CD8-positive, alpha-beta memory T cell (primary cell): ENCODE measurements around the gene PAPSS1. TPM values are rescaled to one million over a fixed set of nuclear protein-coding genes. Genes with fewer than 3 reads are reported as not detected.

Experiments
- CTCF ChIA-PET: fragments of 350-600 bp; sonication (Branson Sonifier 250); formaldehyde crosslinking; loops from one replicate; lab custom pipeline; 2021; ENCODE audit warnings: antibody characterized with exemption; lab: Charles Lee
- POLR2A ChIA-PET: fragments of 350-600 bp; sonication (Branson Sonifier 250); formaldehyde crosslinking; loops from one replicate; lab custom pipeline; 2021; ENCODE audit warnings: antibody characterized with exemption; lab: Charles Lee
- DNase-seq, 5 donors: peaks; one replicate each; pipeline versions ENCODE4 v3.0.0 to v3.0.0-alpha.2; 2020 to 2022; ENCODE audit warnings: mixed read lengths in 1 of 5
- H3K27ac ChIP-seq: one replicate; pipeline ENCODE4 v1.7.0; 2013; ENCODE audit warnings: low read depth, mild to moderate bottlenecking, low read length, moderate library complexity
- H3K27me3 ChIP-seq: 2 replicates; pipeline ENCODE4 v1.7.0; 2013; ENCODE audit warnings: low read length, mild to moderate bottlenecking; ENCODE audit not compliant: insufficient read depth, poor library complexity, severe bottlenecking
- H3K36me3 ChIP-seq: 2 replicates; pipeline ENCODE4 v1.7.0; 2013; ENCODE audit warnings: mild to moderate bottlenecking, low read length, moderate library complexity; ENCODE audit not compliant: insufficient read depth
- H3K4me1 ChIP-seq: 2 replicates; pipeline ENCODE4 v1.7.0; 2013; ENCODE audit warnings: mild to moderate bottlenecking, low read length, moderate library complexity; ENCODE audit not compliant: insufficient read depth
- H3K4me3 ChIP-seq: 2 replicates; pipeline ENCODE4 v1.7.0; 2013; ENCODE audit warnings: mild to moderate bottlenecking, low read length
- H3K9me3 ChIP-seq: 2 replicates; pipeline ENCODE4 v1.7.0; 2013; ENCODE audit warnings: mild to moderate bottlenecking, low read length
- H3K27ac Mint-ChIP-seq, 8 donors: one replicate each; pipeline ENCODE4 v1.8.0; 2020 to 2021; ENCODE audit warnings: mixed read lengths in 8 of 8, mild to moderate bottlenecking in 6 of 8, inconsistent platforms in 3 of 8, moderate library complexity in 3 of 8
- H3K27me3 Mint-ChIP-seq, 2 donors: one replicate each; pipeline ENCODE4 v1.8.0; 2020 to 2021; ENCODE audit warnings: mixed read lengths in 2 of 2, mild to moderate bottlenecking in 1 of 2, moderate library complexity in 1 of 2
- H3K36me3 Mint-ChIP-seq, 3 donors: one replicate each; pipeline ENCODE4 v1.8.0; 2020 to 2021; ENCODE audit warnings: mixed read lengths in 3 of 3, inconsistent platforms in 1 of 3, mild to moderate bottlenecking in 1 of 3
- H3K4me1 Mint-ChIP-seq, 3 donors: one replicate each; pipeline ENCODE4 v1.8.0; 2020 to 2021; ENCODE audit warnings: mixed read lengths in 3 of 3, inconsistent platforms in 1 of 3, mild to moderate bottlenecking in 1 of 3
- H3K4me3 Mint-ChIP-seq, 7 donors: one replicate each; pipeline ENCODE4 v1.8.0; 2020 to 2021; ENCODE audit warnings: mixed read lengths in 7 of 7, mild to moderate bottlenecking in 6 of 7, moderate library complexity in 4 of 7, inconsistent platforms in 2 of 7
- H3K9me3 Mint-ChIP-seq, 5 donors: one replicate each; pipeline ENCODE4 v1.8.0; 2020 to 2022; ENCODE audit warnings: mixed read lengths in 5 of 5, mild to moderate bottlenecking in 3 of 5, moderate library complexity in 2 of 5, inconsistent platforms in 1 of 5
- polyA plus RNA-seq: library from polyadenylated mRNA; unstranded; fragments of 300-500 nt; fragmentation: Illumina TruSeq; gene quantifications from one replicate; pipeline ENCODE4 v1.2.3, GENCODE V29; 2021
- total RNA-seq, 2 experiments: library from RNA; stranded (reverse); gene quantifications; one replicate each; pipeline ENCODE4 v1.2.3, GENCODE V29; 2021

PAPSS1 gene
- total and polyA plus RNA-seq, 3 experiments from 2014 or later, result 26.6 to 30.9 (median 27.9) TPM

GRCh38 chr4:107721436-107722100 lies 1.5 kb upstream of the PAPSS1 start:
- DNase-seq, result peak; percentile 25 to 71 (median 37)
- H3K4me3 Mint-ChIP-seq, result peak overlapping the region; percentile 96 to 99 (median 97)
- peak overlapping the region; percentile 94 to 97 (median 96) for H3K27ac Mint-ChIP-seq
- H3K4me1 Mint-ChIP-seq, result peaks cover 33 to 35% (median 33%) of the 10 kb centered on the region in 3 donors
- Histone ChIP-seq H3K9me3 (no peaks in the 10 kb centered on the region), H3K27ac (no peak overlapping the region), H3K27me3 (no peaks in the 10 kb centered on the region), H3K4me1 (peaks cover 20% of the 10 kb centered on the region), H3K4me3 (peak overlapping the region; percentile 96), H3K36me3 (no peaks in the 10 kb centered on the region)
- no peaks in the 10 kb centered on the region for H3K9me3 Mint-ChIP-seq
- no peaks in the 10 kb centered on the region for H3K27me3 Mint-ChIP-seq
- peaks cover 0 to 11% (median 0%) of the 10 kb centered on the region in 3 donors for H3K36me3 Mint-ChIP-seq
- ChIA-PET POLR2A (interaction anchor here (1.5 kb wide), 1 partner anchor 210 kb away, joined by 5 read pairs; the partner anchor contains the start of gene CYP2U1), CTCF (interaction anchor here (0.8 to 3.6 kb wide), 4 partner anchors 13 to 37 kb away, joined by 3 to 17 read pairs (median 10); no protein-coding TSS in a partner anchor)

GRCh38 chr4:107719207-107719921 lies 670 bp downstream of the PAPSS1 start:
- DNase-seq, result no peak
- Histone ChIP-seq H3K4me3 (peak overlapping the region; percentile 73), H3K9me3 (no peaks in the 10 kb centered on the region), H3K36me3 (no peaks in the 10 kb centered on the region), H3K27me3 (no peaks in the 10 kb centered on the region), H3K4me1 (peaks cover 20% of the 10 kb centered on the region), H3K27ac (peak overlapping the region; percentile 51)
- ChIA-PET POLR2A (no interaction called here), CTCF (interaction anchor here (1.3 to 3.6 kb wide), 4 partner anchors 11 to 39 kb away, joined by 3 to 17 read pairs (median 10); no protein-coding TSS in a partner anchor)
- Mint-ChIP-seq H3K4me3 (peak overlapping the region; percentile 96 to 99 (median 97)), H3K27ac (peak overlapping the region; percentile 7 to 97 (median 86)), H3K9me3 (no peaks in the 10 kb centered on the region), H3K36me3 (peaks cover 0 to 11% (median 2%) of the 10 kb centered on the region in 3 donors), H3K27me3 (no peaks in the 10 kb centered on the region), H3K4me1 (peaks cover 33 to 39% (median 33%) of the 10 kb centered on the region in 3 donors)

DNA sequence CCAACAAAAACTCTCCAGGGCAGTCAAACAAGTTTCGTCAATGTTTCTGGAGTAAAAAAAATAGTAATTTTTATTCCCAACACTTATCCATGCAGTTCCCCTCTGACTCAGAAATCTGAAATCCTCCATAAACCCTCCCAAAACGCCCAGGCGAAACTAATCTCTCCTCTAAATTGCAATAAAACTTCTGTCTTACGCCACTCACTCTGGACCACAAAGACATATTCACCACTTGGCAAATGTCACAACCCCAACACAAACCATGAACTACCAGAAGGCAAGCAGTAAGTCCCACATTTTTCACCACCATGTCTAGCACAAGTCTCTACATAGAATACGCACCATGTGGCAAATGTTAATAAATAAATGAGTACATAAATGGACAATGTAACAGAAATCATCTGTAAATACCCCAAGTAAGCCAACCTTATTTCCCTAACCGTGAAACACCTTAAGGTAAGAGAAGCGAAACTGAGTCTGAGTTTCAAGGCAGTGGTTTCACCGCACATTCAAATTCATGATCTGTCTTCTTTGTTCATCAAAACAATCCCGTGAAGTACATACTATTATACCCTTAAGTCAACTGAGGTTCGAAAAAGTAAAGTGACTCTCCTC lies 1.6 kb downstream of the PAPSS1 start:
- DNase-seq, result no peak
- Histone ChIP-seq H3K27me3 (no peaks in the 10 kb centered on the region), H3K4me1 (peaks cover 20% of the 10 kb centered on the region), H3K27ac (no peak overlapping the region), H3K4me3 (no peak overlapping the region), H3K9me3 (no peaks in the 10 kb centered on the region), H3K36me3 (no peaks in the 10 kb centered on the region)
- Mint-ChIP-seq H3K4me3 (peak overlapping the region; percentile 96 to 99 (median 97)), H3K4me1 (peaks cover 33 to 39% (median 33%) of the 10 kb centered on the region in 3 donors), H3K9me3 (no peaks in the 10 kb centered on the region), H3K27ac (peak overlapping the region in 2 of 8 donors; percentile 14 to 51), H3K27me3 (no peaks in the 10 kb centered on the region), H3K36me3 (peaks cover 0 to 12% (median 3%) of the 10 kb centered on the region in 3 donors)
- ChIA-PET CTCF (no interaction called here), POLR2A (no interaction called here)

GRCh38 chr4:107714256-107714655 lies 5.8 kb downstream of the PAPSS1 start:
- Mint-ChIP-seq H3K4me3 (no peak overlapping the region), H3K4me1 (peaks cover 19 to 29% (median 25%) of the 10 kb centered on the region in 3 donors), H3K36me3 (peaks cover 0 to 8% (median 7%) of the 10 kb centered on the region in 3 donors), H3K9me3 (peaks cover 0 to 7% (median 0%) of the 10 kb centered on the region in 5 donors), H3K27me3 (no peaks in the 10 kb centered on the region), H3K27ac (no peak overlapping the region)
- Histone ChIP-seq H3K4me3 (no peak overlapping the region), H3K27ac (no peak overlapping the region), H3K27me3 (no peaks in the 10 kb centered on the region), H3K36me3 (no peaks in the 10 kb centered on the region), H3K4me1 (peaks cover 7% of the 10 kb centered on the region), H3K9me3 (no peaks in the 10 kb centered on the region)
- ChIA-PET POLR2A (no interaction called here), CTCF (no interaction called here)
- DNase-seq, result no peak

- peaks cover 6 to 18% (median 9%) of the 10 kb centered on the region in 5 donors for H3K9me3 Mint-ChIP-seq
- Histone ChIP-seq H3K4me1 (no peaks in the 10 kb centered on the region), H3K4me3 (no peak overlapping the region), H3K27ac (no peak overlapping the region), H3K27me3 (no peaks in the 10 kb centered on the region), H3K9me3 (no peaks in the 10 kb centered on the region), H3K36me3 (no peaks in the 10 kb centered on the region)
- ChIA-PET POLR2A (no interaction called here), CTCF (no interaction called here)
- peaks cover 10 to 12% (median 11%) of the 10 kb centered on the region in 3 donors for H3K36me3 Mint-ChIP-seq
- H3K4me3 Mint-ChIP-seq, result no peak overlapping the region
- peak overlapping the region in 1 of 8 donors; percentile 40 for H3K27ac Mint-ChIP-seq
- no peak for DNase-seq
- no peaks in the 10 kb centered on the region for H3K27me3 Mint-ChIP-seq
- peaks cover 3 to 10% (median 9%) of the 10 kb centered on the region in 3 donors for H3K4me1 Mint-ChIP-seq
These were observed 7.8 kb downstream of the PAPSS1 start for GRCh38 chr4:107712236-107712635.

DNA sequence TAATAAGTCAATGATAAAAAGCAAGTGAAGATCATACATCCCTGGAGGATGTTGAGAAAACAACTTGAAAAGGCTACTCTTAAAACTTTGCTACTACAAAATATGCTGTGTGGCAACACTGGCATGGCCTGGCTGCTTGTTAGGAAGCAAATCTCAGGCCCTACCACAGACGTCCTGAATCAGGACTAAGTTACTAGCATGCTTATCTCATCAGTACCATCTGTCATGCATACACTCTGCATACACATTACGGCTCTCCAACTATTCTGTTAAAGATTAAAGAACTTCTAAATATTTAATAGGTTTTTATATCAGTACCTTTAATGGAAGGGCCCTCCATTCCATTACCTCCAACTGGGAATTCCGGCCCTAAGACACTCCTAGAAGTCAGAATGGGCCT lies 8.2 kb downstream of the PAPSS1 start:
- Histone ChIP-seq H3K27ac (no peak overlapping the region), H3K4me3 (no peak overlapping the region), H3K36me3 (no peaks in the 10 kb centered on the region), H3K9me3 (peaks cover 2% of the 10 kb centered on the region), H3K4me1 (no peaks in the 10 kb centered on the region), H3K27me3 (no peaks in the 10 kb centered on the region)
- Mint-ChIP-seq H3K36me3 (peaks cover 10 to 12% (median 11%) of the 10 kb centered on the region in 3 donors), H3K4me1 (peaks cover 3 to 10% (median 9%) of the 10 kb centered on the region in 3 donors), H3K9me3 (peaks cover 6 to 20% (median 11%) of the 10 kb centered on the region in 5 donors), H3K27ac (peak overlapping the region in 1 of 8 donors; percentile 40), H3K4me3 (no peak overlapping the region), H3K27me3 (no peaks in the 10 kb centered on the region)
- no peak for DNase-seq
- ChIA-PET POLR2A (no interaction called here), CTCF (no interaction called here)

DNA sequence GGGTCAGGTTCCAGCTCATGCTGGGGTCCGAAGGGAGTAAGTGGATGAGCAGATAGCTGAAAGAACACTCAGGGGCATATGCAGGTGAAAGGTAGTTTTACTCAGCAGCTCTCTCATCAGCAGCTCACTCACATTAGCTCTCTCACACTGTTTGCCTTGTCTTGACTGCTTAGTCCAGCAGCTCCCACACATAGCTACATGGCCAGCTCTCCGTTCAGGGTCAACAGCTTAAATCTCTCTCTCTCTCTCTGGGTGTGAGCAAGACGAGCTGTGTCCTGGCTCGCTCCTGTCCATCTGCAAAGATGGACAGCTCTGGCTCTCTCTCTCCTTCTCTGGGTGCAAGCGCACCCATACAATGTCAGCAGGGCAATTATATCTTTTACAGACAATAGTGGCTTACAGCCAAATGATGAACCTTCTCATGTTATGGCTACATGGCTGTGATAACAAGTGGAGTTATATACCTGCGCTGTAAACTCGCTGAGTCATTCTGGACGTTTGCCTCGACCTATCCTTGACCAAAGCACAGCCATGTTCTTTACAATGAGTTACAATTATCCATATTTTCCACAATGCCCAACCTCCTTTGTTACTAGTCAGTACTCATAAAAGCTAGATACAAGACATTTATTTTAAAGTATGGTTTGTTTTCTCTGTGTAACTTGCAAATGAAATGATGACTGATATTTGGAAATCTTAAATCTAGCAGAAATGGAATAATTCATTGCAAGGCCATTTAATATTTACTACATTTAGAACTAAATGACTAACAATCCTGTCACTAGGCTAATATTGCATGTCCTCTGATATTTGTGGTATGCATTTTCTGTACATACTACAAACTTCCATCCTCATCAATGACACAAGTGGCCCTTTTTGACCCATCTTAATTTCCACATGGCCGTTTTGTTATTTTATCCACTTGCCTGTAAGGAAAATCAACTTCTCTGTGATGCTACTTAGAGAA lies 9.3 kb downstream of the PAPSS1 start:
- Mint-ChIP-seq H3K36me3 (peaks cover 13 to 17% (median 15%) of the 10 kb centered on the region in 3 donors), H3K4me3 (no peak overlapping the region), H3K27me3 (no peaks in the 10 kb centered on the region), H3K4me1 (peaks cover 3 to 10% (median 5%) of the 10 kb centered on the region in 3 donors), H3K9me3 (peaks cover 15 to 30% (median 22%) of the 10 kb centered on the region in 5 donors), H3K27ac (peak overlapping the region in 1 of 8 donors; percentile 19)
- H3K4me3 ChIP-seq, result no peak overlapping the region
- no peak overlapping the region for H3K27ac ChIP-seq
- H3K4me1 ChIP-seq, result no peaks in the 10 kb centered on the region
- H3K27me3 ChIP-seq, result no peaks in the 10 kb centered on the region
- H3K9me3 ChIP-seq, result peaks cover 10% of the 10 kb centered on the region
- CTCF ChIA-PET, result no interaction called here
- DNase-seq, result no peak
- H3K36me3 ChIP-seq, result no peaks in the 10 kb centered on the region
- POLR2A ChIA-PET, result no interaction called here
